Activated T-helper 2 cell treated with anti-CD3 and anti-CD28 coated beads, Interferon-gamma antibody, Interleukin-2, Interleukin-4, amounts not matched to agents 10 μg/mL and 5 μg/mL and 100 μg/mL, durations not matched to agents 14 hours and 24 hours and 36 hours (primary cell): ENCODE measurements around the gene NDNF. TPM values are rescaled to one million over a fixed set of nuclear protein-coding genes. Genes with fewer than 3 reads are reported as not detected.

Experiments used
- DNase-seq: peaks from one replicate; pipeline ENCODE4 v3.0.0; 2021; ENCODE audit warnings: low spot score
- H3K27ac Mint-ChIP-seq: one replicate; pipeline ENCODE4 v1.8.0; 2021; ENCODE audit warnings: mixed read lengths
- H3K27me3 Mint-ChIP-seq: one replicate; pipeline ENCODE4 v1.8.0; 2021; ENCODE audit warnings: low read depth, mixed read lengths
- H3K36me3 Mint-ChIP-seq: one replicate; pipeline ENCODE4 v1.8.0; 2021; ENCODE audit warnings: low read depth, mixed read lengths
- H3K4me1 Mint-ChIP-seq: one replicate; pipeline ENCODE4 v1.8.0; 2021; ENCODE audit warnings: low read depth, mixed read lengths
- H3K4me3 Mint-ChIP-seq: one replicate; pipeline ENCODE4 v1.8.0; 2021; ENCODE audit warnings: low read depth, mild to moderate bottlenecking, moderate library complexity, mixed read lengths
- H3K9me3 Mint-ChIP-seq: one replicate; pipeline ENCODE4 v1.8.0; 2021; ENCODE audit warnings: mixed read lengths
- intact Hi-C: fragments of 100-400 bp; cut with micrococcal nuclease; formaldehyde crosslinking; loops from one replicate; pipeline ENCODE4 v1.15.1; 2023
- total RNA-seq: library from RNA; stranded (reverse); gene quantifications from 2 replicates; pipeline ENCODE4 v1.2.3, GENCODE V29; 2022

NDNF gene
- total RNA-seq, 1 donor from 2014 or later = 0.78 TPM

DNA sequence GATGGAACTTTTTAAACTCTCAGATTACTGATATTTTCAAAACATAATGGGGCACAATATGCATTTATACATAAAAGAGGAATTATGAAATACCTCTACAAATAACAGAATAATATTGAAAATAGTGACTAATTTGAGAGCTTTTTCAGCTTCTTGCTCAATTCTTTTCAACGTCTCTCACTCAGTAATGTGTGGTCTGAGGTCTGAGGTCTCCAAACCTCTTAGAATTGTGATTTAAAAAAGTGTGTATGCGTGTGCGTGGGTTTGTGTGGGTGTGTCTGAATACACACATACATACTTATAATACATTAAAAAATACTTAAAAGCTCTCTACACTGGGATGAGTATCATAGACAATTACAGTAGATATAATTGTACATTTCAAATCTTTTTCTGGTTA is 7.9 kb downstream of the NDNF start:
- Mint-ChIP-seq H3K27me3 (peaks cover 68% of the 10 kb centered on the region), H3K4me1 (no peaks in the 10 kb centered on the region), H3K27ac (no peak overlapping the region), H3K36me3 (no peaks in the 10 kb centered on the region), H3K9me3 (no peaks in the 10 kb centered on the region), H3K4me3 (no peak overlapping the region)
- no peak for DNase-seq
- intact Hi-C loops = no loop called here

DNA sequence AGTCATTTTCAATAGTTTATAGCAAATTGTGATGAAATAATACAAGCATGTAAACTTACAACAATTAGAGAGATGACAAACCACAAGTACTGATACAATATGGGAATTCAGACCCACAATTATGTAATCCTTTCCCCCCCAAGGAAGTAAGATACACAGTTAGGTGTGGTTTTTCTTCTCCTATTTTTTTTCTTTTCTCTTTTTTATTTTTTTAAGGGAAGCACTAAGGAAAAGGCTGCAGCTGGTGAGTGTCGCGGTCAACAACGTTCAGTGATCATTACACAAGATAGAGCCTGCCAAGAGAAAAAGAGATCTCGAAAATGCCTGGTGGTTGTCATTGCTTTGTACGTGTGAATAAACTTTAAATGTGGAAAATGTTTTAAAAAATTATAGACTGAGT is 9.8 kb downstream of the NDNF start:
- intact Hi-C loops = no loop called here
- no peaks in the 10 kb centered on the region for H3K36me3 Mint-ChIP-seq
- no peaks in the 10 kb centered on the region for H3K9me3 Mint-ChIP-seq
- DNase-seq = no peak
- H3K4me3 Mint-ChIP-seq = no peak overlapping the region
- no peak overlapping the region for H3K27ac Mint-ChIP-seq
- H3K4me1 Mint-ChIP-seq = no peaks in the 10 kb centered on the region
- peaks cover 59% of the 10 kb centered on the region for H3K27me3 Mint-ChIP-seq

DNA sequence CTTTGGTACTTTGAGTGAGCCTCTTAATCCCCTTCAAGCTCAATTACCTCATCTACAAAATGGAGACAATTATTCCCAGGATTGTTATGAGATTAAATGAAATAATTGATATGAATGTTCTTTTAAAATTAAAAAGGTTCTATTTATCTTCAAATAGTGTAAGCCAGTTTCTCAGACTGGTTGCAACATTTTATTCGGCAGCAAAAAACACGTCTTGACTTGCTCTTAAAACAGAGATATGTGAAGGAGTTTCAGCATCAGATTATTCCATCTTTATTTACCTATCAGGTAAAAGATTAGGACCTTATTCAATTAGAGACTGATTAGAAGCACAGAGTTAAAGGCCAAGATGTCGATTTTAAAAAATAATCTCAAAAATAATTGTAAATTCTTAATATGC is 10.5 kb downstream of the NDNF start:
- Mint-ChIP-seq H3K36me3 (no peaks in the 10 kb centered on the region), H3K4me1 (no peaks in the 10 kb centered on the region), H3K27ac (no peak overlapping the region), H3K9me3 (no peaks in the 10 kb centered on the region), H3K4me3 (no peak overlapping the region), H3K27me3 (peaks cover 66% of the 10 kb centered on the region)
- DNase-seq = no peak
- intact Hi-C loops = no loop called here

DNA sequence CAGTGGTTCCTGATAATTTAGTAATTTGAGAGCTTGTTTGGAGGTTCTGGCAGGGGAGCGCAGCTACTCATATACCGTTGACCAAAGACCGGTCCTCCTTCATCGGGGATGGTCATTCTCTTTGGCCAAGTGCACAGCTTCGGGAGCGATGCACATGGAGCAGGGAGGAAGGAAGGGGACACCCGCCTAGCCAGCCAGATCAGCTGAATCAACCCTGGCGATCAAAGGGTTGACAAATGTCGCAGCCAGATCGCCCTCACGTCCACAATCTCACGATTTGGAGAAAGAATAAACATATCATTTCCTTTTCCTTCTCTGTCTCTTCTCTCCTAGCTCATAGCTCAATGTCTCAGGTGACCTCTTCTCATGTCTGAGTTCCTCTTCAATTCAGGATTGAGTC is 11.1 kb downstream of the NDNF start:
- H3K27me3 Mint-ChIP-seq = peaks cover 67% of the 10 kb centered on the region
- no peaks in the 10 kb centered on the region for H3K36me3 Mint-ChIP-seq
- H3K9me3 Mint-ChIP-seq = no peaks in the 10 kb centered on the region
- no peak for DNase-seq
- no peak overlapping the region for H3K27ac Mint-ChIP-seq
- no peaks in the 10 kb centered on the region for H3K4me1 Mint-ChIP-seq
- no peak overlapping the region for H3K4me3 Mint-ChIP-seq
- intact Hi-C loops = no loop called here

DNA sequence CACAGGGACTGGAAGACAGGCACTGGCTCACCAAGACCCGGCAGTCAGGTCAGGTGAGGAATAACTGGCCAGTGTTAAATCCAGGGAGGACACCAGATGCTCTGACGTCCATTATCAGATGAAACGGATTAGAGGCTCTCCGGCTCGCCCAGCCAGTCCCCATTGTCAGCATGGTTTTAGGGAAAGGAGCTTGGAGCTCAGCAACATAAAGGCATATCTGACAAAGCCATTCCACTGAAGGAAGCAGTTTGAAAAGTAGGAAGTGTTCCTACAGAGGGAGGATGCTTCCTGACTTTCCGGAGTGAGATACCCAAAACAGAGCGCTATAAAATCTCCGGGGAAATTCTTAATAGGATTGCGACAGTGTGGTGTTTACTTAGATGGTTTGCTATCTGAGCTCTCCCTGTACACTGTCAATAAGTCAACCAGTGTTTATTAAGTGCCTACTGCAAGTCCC is 14.8 kb downstream of the NDNF start:
- no peaks in the 10 kb centered on the region for H3K36me3 Mint-ChIP-seq
- no peaks in the 10 kb centered on the region for H3K9me3 Mint-ChIP-seq
- peaks cover 5% of the 10 kb centered on the region for H3K4me1 Mint-ChIP-seq
- intact Hi-C loops = no loop called here
- no peak overlapping the region for H3K4me3 Mint-ChIP-seq
- no peak for DNase-seq
- H3K27ac Mint-ChIP-seq = no peak overlapping the region
- H3K27me3 Mint-ChIP-seq = peaks cover 64% of the 10 kb centered on the region

DNA sequence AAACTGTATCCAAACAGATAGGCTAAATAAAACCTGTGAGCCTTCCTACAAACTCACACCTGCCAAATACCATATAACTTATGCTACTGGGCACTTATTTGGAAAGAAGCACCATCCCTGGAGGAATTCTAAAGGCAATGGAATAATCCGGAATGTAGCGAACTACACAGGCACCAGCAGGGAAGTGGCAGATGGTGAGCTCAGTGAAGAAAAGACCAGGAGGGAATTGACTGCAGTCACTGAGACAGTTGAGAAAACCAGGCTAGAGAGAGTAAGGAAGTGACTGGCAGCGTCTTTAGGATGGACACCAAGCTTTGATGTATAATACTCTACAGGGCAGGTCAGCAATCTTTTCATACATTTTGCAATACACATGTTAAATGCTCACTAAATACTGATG is 16.3 kb downstream of the NDNF start:
- H3K4me3 Mint-ChIP-seq = no peak overlapping the region
- H3K4me1 Mint-ChIP-seq = peaks cover 5% of the 10 kb centered on the region
- peaks cover 66% of the 10 kb centered on the region for H3K27me3 Mint-ChIP-seq
- DNase-seq = no peak
- no peaks in the 10 kb centered on the region for H3K36me3 Mint-ChIP-seq
- no peak overlapping the region for H3K27ac Mint-ChIP-seq
- intact Hi-C loops = no loop called here
- H3K9me3 Mint-ChIP-seq = no peaks in the 10 kb centered on the region

DNA sequence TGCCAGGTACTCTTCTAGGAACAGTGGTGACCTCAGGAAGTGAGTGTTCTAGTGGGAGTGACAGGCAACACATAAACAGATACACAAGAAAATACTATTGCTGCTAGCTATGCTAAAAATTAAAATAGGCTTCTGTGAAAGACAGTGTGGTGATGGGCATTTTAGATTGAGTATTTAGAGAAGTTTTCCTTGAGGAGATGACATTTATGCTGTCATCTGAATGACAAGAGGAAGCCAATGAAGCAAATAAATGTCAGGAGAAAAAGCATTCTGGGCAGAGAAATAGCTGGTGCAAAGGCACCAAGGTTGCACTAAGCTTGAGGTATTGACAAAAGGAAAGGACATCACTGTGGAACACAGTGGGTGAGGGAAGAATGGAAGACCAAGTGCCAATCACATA is 18.0 kb downstream of the NDNF start:
- no peak overlapping the region for H3K27ac Mint-ChIP-seq
- intact Hi-C loops = no loop called here
- H3K9me3 Mint-ChIP-seq = no peaks in the 10 kb centered on the region
- H3K36me3 Mint-ChIP-seq = no peaks in the 10 kb centered on the region
- no peak for DNase-seq
- peaks cover 62% of the 10 kb centered on the region for H3K27me3 Mint-ChIP-seq
- H3K4me3 Mint-ChIP-seq = no peak overlapping the region
- peaks cover 5% of the 10 kb centered on the region for H3K4me1 Mint-ChIP-seq

DNA sequence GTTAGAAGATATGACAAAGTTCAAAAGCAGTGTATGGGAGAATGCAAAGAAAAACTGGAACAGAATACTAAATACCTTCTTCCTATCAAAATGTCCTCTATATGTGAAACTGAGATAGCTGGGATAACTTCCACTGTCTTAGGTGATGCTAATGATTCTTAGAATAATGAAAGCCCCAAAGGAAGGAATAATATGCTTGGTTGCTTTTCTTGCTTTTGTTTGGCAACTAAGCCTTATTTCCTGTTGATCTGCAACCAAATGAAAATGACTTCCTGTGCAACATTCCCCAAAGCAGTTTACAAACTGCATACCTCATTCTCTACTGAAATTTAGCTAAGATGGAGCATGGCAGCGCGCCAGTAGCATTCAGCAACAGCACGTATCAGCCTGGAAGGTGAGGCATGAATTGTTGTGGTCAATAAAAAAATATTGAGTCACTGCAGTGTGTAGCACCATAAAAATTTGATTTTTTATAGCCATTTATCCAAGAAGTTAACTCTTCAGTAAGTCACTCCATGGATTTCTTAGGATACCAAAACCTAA is 18.7 kb downstream of the NDNF start:
- intact Hi-C loops = no loop called here
- H3K4me3 Mint-ChIP-seq = no peak overlapping the region
- no peaks in the 10 kb centered on the region for H3K9me3 Mint-ChIP-seq
- H3K27me3 Mint-ChIP-seq = peaks cover 63% of the 10 kb centered on the region
- H3K27ac Mint-ChIP-seq = no peak overlapping the region
- no peak for DNase-seq
- H3K36me3 Mint-ChIP-seq = no peaks in the 10 kb centered on the region
- H3K4me1 Mint-ChIP-seq = peaks cover 5% of the 10 kb centered on the region

DNA sequence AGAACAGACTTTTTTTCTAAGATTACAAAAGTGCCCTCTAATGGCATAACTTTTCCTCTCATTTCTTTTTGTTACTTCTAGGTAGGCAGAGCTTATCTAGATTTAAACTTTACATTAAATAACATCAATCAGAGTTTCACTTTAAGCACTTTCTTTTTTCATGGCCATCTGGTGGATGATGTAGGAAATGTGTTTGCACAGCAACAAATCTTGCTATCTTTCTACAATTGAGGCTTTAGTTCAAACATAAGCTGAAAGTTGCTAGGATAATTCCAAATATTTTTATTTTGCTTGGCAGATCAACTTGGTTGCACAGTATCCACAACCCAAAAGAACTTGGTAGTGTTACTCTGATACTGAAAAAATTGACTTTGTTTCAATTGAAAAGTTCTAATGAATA is 22.0 kb downstream of the NDNF start:
- DNase-seq = no peak
- Mint-ChIP-seq H3K36me3 (no peaks in the 10 kb centered on the region), H3K4me3 (no peak overlapping the region), H3K4me1 (peaks cover 5% of the 10 kb centered on the region), H3K27ac (no peak overlapping the region), H3K27me3 (peaks cover 53% of the 10 kb centered on the region), H3K9me3 (no peaks in the 10 kb centered on the region)
- intact Hi-C loops = no loop called here

DNA sequence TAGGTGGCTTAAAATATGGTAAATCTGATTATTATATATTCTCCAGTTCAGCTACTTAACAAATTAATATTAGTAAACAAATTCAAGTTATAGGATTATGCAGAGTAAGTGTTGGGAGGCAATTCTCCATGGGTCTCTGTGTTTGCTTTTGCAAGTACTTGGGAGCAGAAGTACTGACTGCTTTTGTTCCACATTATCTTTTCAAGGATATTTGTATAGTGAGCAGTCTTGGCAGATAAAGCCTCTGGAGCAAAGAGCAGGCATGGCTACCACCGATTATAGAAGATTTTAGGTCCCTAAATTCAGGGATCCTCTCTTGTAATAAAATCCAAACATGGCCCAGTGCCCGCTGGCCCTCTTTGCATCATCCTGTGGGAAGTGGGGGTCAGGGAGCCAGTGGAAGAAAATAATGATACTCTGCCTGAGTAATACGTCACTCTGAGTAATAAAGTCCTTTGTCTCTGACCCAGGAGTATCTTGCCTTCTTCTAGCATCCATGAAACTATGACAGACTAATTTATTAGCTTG is 23.2 kb downstream of the NDNF start:
- H3K9me3 Mint-ChIP-seq = no peaks in the 10 kb centered on the region
- intact Hi-C loops = no loop called here
- no peaks in the 10 kb centered on the region for H3K36me3 Mint-ChIP-seq
- no peak for DNase-seq
- H3K4me3 Mint-ChIP-seq = no peak overlapping the region
- H3K4me1 Mint-ChIP-seq = peaks cover 5% of the 10 kb centered on the region
- H3K27me3 Mint-ChIP-seq = peaks cover 52% of the 10 kb centered on the region
- no peak overlapping the region for H3K27ac Mint-ChIP-seq

DNA sequence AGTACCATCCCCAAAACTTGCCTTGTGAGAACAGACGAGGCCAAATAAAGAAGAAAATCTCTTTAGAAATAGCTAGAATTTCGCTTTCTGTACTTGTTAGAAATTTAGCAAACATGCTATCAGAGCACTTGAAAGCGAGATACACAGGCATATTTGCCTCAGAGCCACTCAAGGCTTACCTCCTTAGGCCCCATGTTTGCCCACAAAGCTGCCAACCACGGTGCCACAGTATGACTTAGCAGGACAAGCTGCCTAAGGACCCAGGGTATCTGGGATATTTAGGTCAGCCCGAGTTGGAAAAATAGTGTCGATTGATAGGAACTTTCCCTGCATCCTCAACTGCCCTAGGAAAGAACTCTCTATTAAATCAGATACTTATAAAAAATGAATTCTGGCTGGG is 24.2 kb downstream of the NDNF start:
- DNase-seq = no peak
- Mint-ChIP-seq H3K4me1 (no peaks in the 10 kb centered on the region), H3K4me3 (no peak overlapping the region), H3K36me3 (no peaks in the 10 kb centered on the region), H3K9me3 (no peaks in the 10 kb centered on the region), H3K27ac (no peak overlapping the region), H3K27me3 (peaks cover 52% of the 10 kb centered on the region)
- intact Hi-C loops = no loop called here

DNA sequence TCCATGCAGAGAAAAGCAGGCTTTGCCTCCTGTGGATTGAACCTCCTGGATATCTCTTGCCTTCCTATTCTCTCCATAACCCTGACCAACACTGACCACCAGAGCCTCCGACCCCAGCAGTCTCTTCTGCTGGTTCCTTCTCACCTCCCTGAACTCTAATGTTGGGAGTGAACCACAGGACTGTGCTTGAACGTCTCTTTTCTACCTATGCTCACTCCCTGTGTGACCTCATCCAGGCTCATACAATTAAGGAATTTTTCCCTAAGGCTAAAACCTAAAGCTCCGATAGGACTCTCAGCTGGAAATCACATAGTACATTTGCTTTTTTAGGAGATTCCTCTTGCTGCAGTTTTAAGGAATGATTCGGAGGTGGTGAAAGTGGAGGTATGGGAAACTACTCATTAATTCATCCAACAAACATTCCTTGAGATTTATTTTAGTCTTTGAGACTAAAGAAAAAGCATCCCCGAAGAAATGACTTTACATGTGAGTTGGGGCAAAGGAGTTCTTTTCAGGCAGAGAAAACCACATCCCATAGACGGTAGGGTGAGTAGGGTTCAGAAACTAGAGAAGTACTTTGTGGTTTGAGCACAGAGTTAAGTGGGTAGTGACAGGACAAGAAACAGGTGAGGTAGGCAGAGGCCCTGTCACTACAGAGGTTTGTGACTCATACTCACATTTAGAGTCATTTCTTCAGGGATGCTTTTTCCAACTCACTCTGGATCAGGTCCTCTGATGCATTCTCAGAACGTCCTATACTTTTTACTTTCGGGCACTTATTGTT is 30.8 kb downstream of the NDNF start:
- DNase-seq = peak; percentile 16
- intact Hi-C loops = loop anchor here (1.0 to 2.0 kb wide), 4 partner anchors 73 to 669 kb away; no protein-coding TSS in a partner anchor
- Mint-ChIP-seq H3K27ac (no peak overlapping the region), H3K36me3 (no peaks in the 10 kb centered on the region), H3K4me1 (peaks cover 13% of the 10 kb centered on the region), H3K9me3 (no peaks in the 10 kb centered on the region), H3K4me3 (no peak overlapping the region), H3K27me3 (peaks cover 46% of the 10 kb centered on the region)

DNA sequence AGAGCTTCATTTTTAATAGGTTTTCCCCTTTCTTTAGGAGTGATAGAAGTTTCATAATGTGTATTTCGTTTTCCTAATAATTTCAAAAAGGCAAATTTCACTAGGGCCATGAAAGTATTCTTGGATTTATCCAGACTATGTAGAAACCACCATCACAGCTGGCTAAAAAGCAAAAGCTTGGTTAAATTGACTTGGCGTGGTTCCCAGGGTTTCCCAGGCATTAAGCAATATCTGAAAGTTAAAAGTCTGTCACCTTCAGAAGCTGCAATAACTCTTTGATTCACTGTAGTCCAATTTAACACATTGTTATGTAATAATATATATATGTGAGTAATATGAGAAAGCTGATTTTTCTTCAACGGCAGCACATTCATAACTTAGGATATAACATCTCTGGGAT is 38.3 kb downstream of the NDNF start:
- intact Hi-C loops = no loop called here
- H3K36me3 Mint-ChIP-seq = no peaks in the 10 kb centered on the region
- H3K27me3 Mint-ChIP-seq = peaks cover 47% of the 10 kb centered on the region
- no peak for DNase-seq
- H3K4me1 Mint-ChIP-seq = no peaks in the 10 kb centered on the region
- no peaks in the 10 kb centered on the region for H3K9me3 Mint-ChIP-seq
- no peak overlapping the region for H3K27ac Mint-ChIP-seq
- no peak overlapping the region for H3K4me3 Mint-ChIP-seq
